ENCODE results near the gene CMTM8.

Gene CMTM8

DNA sequence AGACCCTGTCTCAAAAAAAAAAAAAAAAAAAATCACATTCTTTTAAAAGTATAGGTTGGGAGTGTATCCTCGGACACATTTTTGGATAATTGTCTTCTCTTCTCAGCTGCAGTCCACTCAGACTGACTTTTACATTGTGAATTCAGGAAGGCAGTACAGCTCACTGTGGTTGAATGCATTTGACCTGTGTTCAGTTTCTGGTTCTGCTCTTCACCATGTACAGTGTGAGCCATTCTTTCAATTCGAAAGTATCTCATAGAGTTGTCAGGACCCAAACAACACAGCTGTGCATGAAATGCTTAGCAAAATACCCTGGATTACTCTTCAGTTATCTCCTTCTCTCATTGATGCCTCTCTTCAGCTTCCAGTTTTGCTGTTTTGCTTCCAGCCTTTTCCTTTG lies 5.0 kb downstream of the CMTM8 start:
- DNase-seq (ENCODE audit: low read depth), result no peak
- TF ChIP-seq, protein P1, sequence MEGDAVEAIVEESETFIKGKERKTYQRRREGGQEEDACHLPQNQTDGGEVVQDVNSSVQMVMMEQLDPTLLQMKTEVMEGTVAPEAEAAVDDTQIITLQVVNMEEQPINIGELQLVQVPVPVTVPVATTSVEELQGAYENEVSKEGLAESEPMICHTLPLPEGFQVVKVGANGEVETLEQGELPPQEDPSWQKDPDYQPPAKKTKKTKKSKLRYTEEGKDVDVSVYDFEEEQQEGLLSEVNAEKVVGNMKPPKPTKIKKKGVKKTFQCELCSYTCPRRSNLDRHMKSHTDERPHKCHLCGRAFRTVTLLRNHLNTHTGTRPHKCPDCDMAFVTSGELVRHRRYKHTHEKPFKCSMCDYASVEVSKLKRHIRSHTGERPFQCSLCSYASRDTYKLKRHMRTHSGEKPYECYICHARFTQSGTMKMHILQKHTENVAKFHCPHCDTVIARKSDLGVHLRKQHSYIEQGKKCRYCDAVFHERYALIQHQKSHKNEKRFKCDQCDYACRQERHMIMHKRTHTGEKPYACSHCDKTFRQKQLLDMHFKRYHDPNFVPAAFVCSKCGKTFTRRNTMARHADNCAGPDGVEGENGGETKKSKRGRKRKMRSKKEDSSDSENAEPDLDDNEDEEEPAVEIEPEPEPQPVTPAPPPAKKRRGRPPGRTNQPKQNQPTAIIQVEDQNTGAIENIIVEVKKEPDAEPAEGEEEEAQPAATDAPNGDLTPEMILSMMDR (IDR thresholded peaks at IDR 0.05; ENCODE audit: low read depth, low read length), result no peak
- TF ChIP-seq, protein P2, sequence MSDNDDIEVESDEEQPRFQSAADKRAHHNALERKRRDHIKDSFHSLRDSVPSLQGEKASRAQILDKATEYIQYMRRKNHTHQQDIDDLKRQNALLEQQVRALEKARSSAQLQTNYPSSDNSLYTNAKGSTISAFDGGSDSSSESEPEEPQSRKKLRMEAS (IDR thresholded peaks at IDR 0.05; ENCODE audit: low read depth, low read length), result no peak
- TF ChIP-seq MYC (IDR thresholded peaks at IDR 0.05; ENCODE audit: low read depth, low read length), result no peak
- no peak for TF ChIP-seq POLR2A (IDR thresholded peaks at IDR 0.05; ENCODE audit: extremely low read depth, insufficient read length)
- H3K4me3 ChIP-seq (ENCODE audit: low read depth, low read length), result no peak overlapping the region

DNA sequence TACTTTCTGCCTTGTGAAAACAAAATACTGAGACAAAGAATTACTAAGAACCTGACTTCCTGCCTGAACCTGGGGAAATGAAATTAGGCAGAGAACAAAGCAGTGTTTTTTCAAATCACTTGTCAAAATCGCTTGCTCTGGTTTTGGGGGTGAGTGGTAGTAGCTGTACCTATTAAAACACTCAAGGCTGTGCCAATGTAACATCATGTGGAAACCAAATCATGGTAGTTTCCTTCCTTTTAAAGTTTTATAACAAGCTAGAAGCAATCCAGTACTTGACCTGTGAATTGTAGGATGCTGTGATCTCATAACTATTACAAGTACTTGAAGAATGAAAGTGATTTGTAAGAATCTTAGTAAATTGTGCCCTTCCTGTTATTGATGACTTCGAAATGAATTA lies 6.7 kb downstream of the CMTM8 start:
- TF ChIP-seq, protein P1 (IDR thresholded peaks at IDR 0.05; ENCODE audit: low read depth, low read length), result no peak
- no peak for TF ChIP-seq POLR2A (IDR thresholded peaks at IDR 0.05; ENCODE audit: extremely low read depth, insufficient read length)
- TF ChIP-seq, protein P2 (IDR thresholded peaks at IDR 0.05; ENCODE audit: low read depth, low read length), result no peak
- no peak for DNase-seq (ENCODE audit: low read depth)
- no peak overlapping the region for H3K4me3 ChIP-seq (ENCODE audit: low read depth, low read length)

DNA sequence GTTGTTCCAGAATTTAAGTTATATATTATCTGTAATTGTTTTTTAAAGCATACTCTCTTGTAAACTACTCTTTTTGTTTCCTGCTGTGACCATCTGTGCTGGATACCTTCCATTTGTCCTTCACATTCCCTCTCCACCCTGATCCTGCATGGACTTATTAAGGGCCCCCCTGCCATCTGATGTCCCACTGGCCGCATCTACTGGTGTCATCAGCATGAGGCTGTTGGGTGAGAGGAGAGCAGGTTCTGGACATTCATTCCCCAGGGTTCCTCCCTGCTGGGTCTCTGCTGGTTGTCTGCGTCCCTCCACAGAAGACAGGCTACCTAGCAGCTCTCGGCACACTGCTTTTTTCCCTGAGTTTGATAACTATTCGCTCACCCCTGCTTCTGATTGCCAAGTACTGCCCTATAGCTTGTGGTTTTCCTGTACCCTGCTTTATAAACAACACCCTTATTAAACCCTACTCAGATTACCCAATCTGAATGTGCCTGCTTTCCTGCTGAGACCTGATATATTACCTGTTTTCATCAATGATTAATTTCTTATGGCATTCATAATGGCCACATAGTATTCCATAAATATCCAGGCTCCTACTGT lies 7.7 kb downstream of the CMTM8 start:
- no peak for DNase-seq (ENCODE audit: low read depth)
- TF ChIP-seq, protein P2 (IDR thresholded peaks at IDR 0.05; ENCODE audit: low read depth, low read length), result no peak
- TF ChIP-seq POLR2A (IDR thresholded peaks at IDR 0.05; ENCODE audit: extremely low read depth, insufficient read length) (no peak), MYC (IDR thresholded peaks at IDR 0.05; ENCODE audit: low read depth, low read length) (no peak)
- TF ChIP-seq, protein P1 (IDR thresholded peaks at IDR 0.05; ENCODE audit: low read depth, low read length), result no peak
- H3K4me3 ChIP-seq (ENCODE audit: low read depth, low read length), result no peak overlapping the region

DNA sequence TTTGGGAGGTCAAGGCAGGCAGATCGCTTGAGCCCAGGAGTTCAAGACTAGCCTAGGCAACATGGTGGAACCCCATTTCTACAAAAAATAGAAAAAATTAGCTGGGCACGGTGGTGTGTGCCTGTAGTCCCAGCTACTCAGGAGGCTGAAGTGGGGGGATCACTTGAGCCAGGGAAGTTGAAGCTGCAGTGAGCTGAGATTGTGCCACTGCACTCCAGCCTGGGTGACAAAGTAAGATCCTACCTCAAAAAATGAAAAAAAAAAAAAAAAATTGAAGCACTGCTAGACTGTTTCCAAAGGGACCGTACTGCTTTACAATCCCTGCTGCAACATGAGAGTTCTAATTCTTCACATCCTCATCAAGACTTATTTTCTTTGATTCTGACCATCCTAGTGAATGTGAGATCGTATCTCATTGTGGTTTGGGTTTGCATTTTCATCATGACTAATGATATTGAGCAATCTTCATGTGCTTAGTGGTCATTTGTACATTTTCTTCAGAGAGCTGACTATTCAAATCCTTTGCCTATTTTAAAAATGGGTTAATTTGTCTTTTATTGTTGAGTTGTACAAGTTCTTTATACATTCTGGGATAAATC lies 10.8 kb downstream of the CMTM8 start:
- TF ChIP-seq, protein P2 (IDR thresholded peaks at IDR 0.05; ENCODE audit: low read depth, low read length), result peak; percentile 65
- TF ChIP-seq POLR2A (IDR thresholded peaks at IDR 0.05; ENCODE audit: extremely low read depth, insufficient read length) (no peak), MYC (IDR thresholded peaks at IDR 0.05; ENCODE audit: low read depth, low read length) (peak; percentile 71; the same call in 1 of the 2 replicates)
- TF ChIP-seq, protein P1 (IDR thresholded peaks at IDR 0.05; ENCODE audit: low read depth, low read length), result no peak
- no peak overlapping the region for H3K4me3 ChIP-seq (ENCODE audit: low read depth, low read length)
- DNase-seq (ENCODE audit: low read depth), result peak; percentile 82

DNA sequence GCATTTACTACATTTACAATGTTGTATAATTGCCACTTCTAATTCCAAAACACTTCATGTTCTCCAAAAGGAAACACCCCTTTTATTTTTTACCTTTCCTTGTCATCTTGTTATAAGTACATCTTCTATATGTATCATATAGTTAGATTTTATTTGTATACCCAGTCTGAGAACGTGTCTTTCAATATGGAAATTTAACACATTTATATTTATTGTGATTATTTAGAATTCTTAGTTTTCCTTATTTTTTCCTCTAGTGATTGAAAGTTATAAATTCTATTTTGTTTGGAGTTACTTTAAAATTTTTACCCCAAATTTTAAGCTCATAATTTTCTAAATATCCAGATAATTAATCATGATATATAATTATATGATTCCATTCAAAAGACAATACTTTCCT lies 15.8 kb downstream of the CMTM8 start:
- TF ChIP-seq POLR2A (IDR thresholded peaks at IDR 0.05; ENCODE audit: extremely low read depth, insufficient read length), result no peak
- DNase-seq (ENCODE audit: low read depth), result no peak
- H3K4me3 ChIP-seq (ENCODE audit: low read depth, low read length), result no peak overlapping the region

DNA sequence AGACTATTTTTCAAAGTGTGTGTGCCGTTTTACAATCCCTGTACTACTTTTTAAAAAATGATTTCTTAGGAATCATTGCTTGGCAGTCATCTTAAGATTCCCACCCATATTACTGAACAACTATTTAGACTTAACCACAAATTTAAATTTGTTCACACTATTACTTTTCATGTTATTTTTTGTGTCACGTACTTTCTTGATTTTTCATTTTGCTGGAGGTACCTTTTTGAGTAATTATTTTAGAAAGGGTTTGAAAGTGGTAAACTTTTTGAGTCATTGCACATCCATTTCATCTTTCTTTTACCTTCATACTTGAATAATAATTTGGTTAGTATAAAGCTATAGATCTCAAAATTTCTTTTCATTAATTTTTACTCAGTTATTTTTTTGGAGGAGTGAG lies 16.9 kb downstream of the CMTM8 start:
- no peak for DNase-seq (ENCODE audit: low read depth)
- TF ChIP-seq, protein P2 (IDR thresholded peaks at IDR 0.05; ENCODE audit: low read depth, low read length), result no peak
- TF ChIP-seq MYC (IDR thresholded peaks at IDR 0.05; ENCODE audit: low read depth, low read length) (no peak), POLR2A (IDR thresholded peaks at IDR 0.05; ENCODE audit: extremely low read depth, insufficient read length) (no peak)
- TF ChIP-seq, protein P1 (IDR thresholded peaks at IDR 0.05; ENCODE audit: low read depth, low read length), result no peak
- no peak overlapping the region for H3K4me3 ChIP-seq (ENCODE audit: low read depth, low read length)

All from NB4 (cell line).